PC-3 (cell line): Measurements from ENCODE around the gene HOXD12. TPM values are rescaled to one million over a fixed set of nuclear protein-coding genes. Genes with fewer than 3 reads are reported as not detected.

ENCODE experiments used
- ATAC-seq: fragments of 200-7000 bp; cut with Tn5 transposase; 2 replicates; pipeline ENCODE4 v1.9.1; 2020; ENCODE audit warnings: mild to moderate bottlenecking, moderate library complexity
- BruUV-seq: library from RNA; stranded (reverse); fragments of 400-500 nt; replicated peaks from 2 replicates; lab custom pipeline; 2021; lab: Mats Ljungman, UMichigan
- CTCF ChIA-PET: fragments of 300-600 bp; sonication (Branson Sonifier 250); formaldehyde crosslinking; loops from one replicate; lab custom pipeline; 2022; ENCODE audit warnings: antibody characterized with exemption; lab: Charles Lee
- POLR2A ChIA-PET: fragments of 300-600 bp; sonication (Branson Sonifier 250); formaldehyde crosslinking; loops from one replicate; lab custom pipeline; 2022; ENCODE audit warnings: antibody characterized with exemption; ENCODE audit not compliant: unreplicated experiment; lab: Charles Lee
- DNase-seq: peaks from one replicate; pipeline ENCODE4 v3.0.0-alpha.2; 2015
- H2AFZ ChIP-seq: fragments of 300-600 bp; sonication (generic); 2 replicates; pipeline ENCODE4 v1.6.0; 2016; ENCODE audit warnings: antibody characterized with exemption, low read length
- H3F3A ChIP-seq: fragments of 300-600 bp; sonication (generic); one replicate; pipeline ENCODE4 v1.6.0; 2017; ENCODE audit warnings: antibody characterized with exemption, low read length, control low read depth, mild to moderate bottlenecking; ENCODE audit not compliant: unreplicated experiment
- H3K27ac ChIP-seq: fragments of 300-600 bp; sonication (generic); 2 replicates; pipeline ENCODE4 v1.5.1; 2016; ENCODE audit warnings: mild to moderate bottlenecking, low read length
- H3K27me3 ChIP-seq: fragments of 300-600 bp; sonication (generic); 2 replicates; pipeline ENCODE4 v1.6.1; 2016; ENCODE audit warnings: low read length, mixed read lengths
- H3K36me3 ChIP-seq: fragments of 300-600 bp; sonication (generic); 2 replicates; pipeline ENCODE4 v1.6.1; 2016; ENCODE audit warnings: low read depth, mixed run types, low read length, mixed read lengths
- H3K4me1 ChIP-seq: fragments of 300-600 bp; sonication (generic); 2 replicates; pipeline ENCODE4 v1.5.1; 2016; ENCODE audit warnings: low read length; ENCODE audit not compliant: insufficient read depth
- H3K4me2 ChIP-seq: fragments of 300-600 bp; sonication (generic); 2 replicates; pipeline ENCODE4 v1.6.0; 2016; ENCODE audit warnings: low read length
- H3K4me3 ChIP-seq: fragments of 300-600 bp; sonication (generic); 2 replicates; pipeline ENCODE4 v1.5.1; 2016; ENCODE audit warnings: mild to moderate bottlenecking, low read length, mixed read lengths
- H3K79me2 ChIP-seq: fragments of 300-600 bp; sonication (generic); 2 replicates; pipeline ENCODE4 v1.6.1; 2017; ENCODE audit warnings: low read length, mixed read lengths
- H3K9ac ChIP-seq: fragments of 300-600 bp; sonication (generic); 2 replicates; pipeline ENCODE4 v1.6.0; 2016; ENCODE audit warnings: mild to moderate bottlenecking, low read length
- H3K9me2 ChIP-seq: fragments of 300-600 bp; sonication (generic); replicated peaks from 2 replicates; pipeline ENCODE4 v1.6.1; 2016; ENCODE audit warnings: mixed run types, low read length, mixed read lengths
- H3K9me3 ChIP-seq: fragments of 300-600 bp; sonication (generic); 2 replicates; pipeline ENCODE4 v1.6.1; 2016; ENCODE audit warnings: low read length, mixed read lengths
- H4K20me1 ChIP-seq: fragments of 300-600 bp; sonication (generic); 2 replicates; pipeline ENCODE4 v1.6.1; 2016; ENCODE audit warnings: low read length, mixed read lengths
- CTCF ChIP-seq: fragments of 300-600 bp; sonication (generic); conservative IDR thresholded peaks from 2 replicates; pipeline ENCODE4 v1.5.1; 2017; ENCODE audit warnings: antibody characterized with exemption, low read depth, mild to moderate bottlenecking, low read length
- EZH2phosphoT487 ChIP-seq: fragments of 300-600 bp; sonication (generic); IDR thresholded peaks from 2 replicates; pipeline ENCODE4 v1.6.1; 2018; ENCODE audit warnings: mild to moderate bottlenecking, antibody characterized with exemption, low read length, borderline replicate concordance
- intact Hi-C: fragments of 100-400 bp; cut with micrococcal nuclease; formaldehyde crosslinking; loops from 2 replicates; pipeline ENCODE4 v1.9.0; 2023
- total RNA-seq: library from RNA; depleted of rRNA; stranded (reverse); fragments of >200 nt; gene quantifications from 2 replicates; pipeline ENCODE4 v1.2.3, GENCODE V29; 2014

The HOXD12 gene
- total RNA-seq, 1 experiment from 2014 or later: not detected

GRCh38 chr2:176117823-176118371 is 18.3 kb downstream of the HOXD12 start:
- Histone ChIP-seq H3K27me3 (peaks cover 19% of the 10 kb centered on the region; the same call in 1 of the 2 replicates), H3K4me3 (no peak overlapping the region), H3K9me3 (no peaks in the 10 kb centered on the region), H3K4me1 (no peaks in the 10 kb centered on the region), H3K9ac (no peak overlapping the region), H3F3A (no peaks in the 10 kb centered on the region), H3K79me2 (no peaks in the 10 kb centered on the region), H3K27ac (no peak overlapping the region), H4K20me1 (no peaks in the 10 kb centered on the region), H3K36me3 (no peaks in the 10 kb centered on the region), H3K9me2 (no peaks in the 10 kb centered on the region), H2AFZ (no peak overlapping the region), H3K4me2 (no peak overlapping the region)
- ATAC-seq (no peak), DNase-seq (no peak)
- BruUV-seq: no TSS peak
- ChIA-PET POLR2A (no interaction called here), CTCF (no interaction called here)
- intact Hi-C loops: no loop called here
- TF ChIP-seq CTCF: no peak
- TF ChIP-seq EZH2phosphoT487: no peak

- H3K4me3 ChIP-seq: no peak overlapping the region
- H3K9me2 ChIP-seq: no peaks in the 10 kb centered on the region
- CTCF ChIA-PET: no interaction called here
- H3K27me3 ChIP-seq: peaks cover 11% of the 10 kb centered on the region; the same call in 1 of the 2 replicates
- no peak overlapping the region for H3K27ac ChIP-seq
- POLR2A ChIA-PET: no interaction called here
- H3K9me3 ChIP-seq: no peaks in the 10 kb centered on the region
- no peaks in the 10 kb centered on the region for H4K20me1 ChIP-seq
- H3K4me1 ChIP-seq: no peaks in the 10 kb centered on the region
- no peaks in the 10 kb centered on the region for H3K36me3 ChIP-seq
- H3K4me2 ChIP-seq: peak overlapping the region; percentile 56; the same call in 1 of the 2 replicates
- BruUV-seq: no TSS peak
- DNase-seq (peak; percentile 54), ATAC-seq (peak; percentile 31; the same call in 1 of the 2 replicates)
- intact Hi-C loops: no loop called here
- no peak overlapping the region for H3K9ac ChIP-seq
- no peaks in the 10 kb centered on the region for H3K79me2 ChIP-seq
- no peaks in the 10 kb centered on the region for H3F3A ChIP-seq
- TF ChIP-seq CTCF (peak; percentile 78), EZH2phosphoT487 (no peak)
- H2AFZ ChIP-seq: no peak overlapping the region
Measured at GRCh38 chr2:176118601-176119339, 19.2 kb downstream of the HOXD12 start.
